Liver (tissue), 9 donors: ENCODE data around the gene CHRNA4. TPM values are rescaled to one million over a fixed set of nuclear protein-coding genes. Genes with fewer than 3 reads are reported as not detected.

Source experiments
- DNase-seq: peaks from one replicate; pipeline ENCODE4 v3.0.0-alpha.2; 2017; ENCODE audit warnings: low spot score
- H3K27ac ChIP-seq, 2 donors: one replicate each; pipeline ENCODE4 v1.7.0; 2013; ENCODE audit warnings: inconsistent platforms in 2 of 2, low read length in 2 of 2, control low read depth in 1 of 2, low read depth in 1 of 2, mild to moderate bottlenecking in 1 of 2
- H3K27me3 ChIP-seq, 4 donors: one replicate each; pipeline versions ENCODE4 v1.6.1 to v1.7.0; 2013; ENCODE audit warnings: low read length in 3 of 4, inconsistent platforms in 1 of 4, mild to moderate bottlenecking in 1 of 4, moderate library complexity in 1 of 4; ENCODE audit not compliant: control insufficient read depth in 4 of 4, insufficient read depth in 4 of 4
- H3K36me3 ChIP-seq, 4 donors: one replicate each; pipeline versions ENCODE4 v1.6.1 to v1.7.0; 2013; ENCODE audit warnings: low read length in 3 of 4, mild to moderate bottlenecking in 3 of 4, low read depth in 1 of 4, moderate library complexity in 1 of 4; ENCODE audit not compliant: control insufficient read depth in 4 of 4, insufficient read depth in 3 of 4
- H3K4me1 ChIP-seq, 4 donors: one replicate each; pipeline versions ENCODE4 v1.6.1 to v1.7.0; 2013; ENCODE audit warnings: low read length in 3 of 4, mild to moderate bottlenecking in 3 of 4, moderate library complexity in 1 of 4; ENCODE audit not compliant: control insufficient read depth in 4 of 4, insufficient read depth in 4 of 4
- H3K4me3 ChIP-seq, 3 donors: one replicate each; pipeline versions ENCODE4 v1.6.1 to v1.7.0; 2013; ENCODE audit warnings: low read length in 3 of 3, control low read depth in 1 of 3, low read depth in 1 of 3, mild to moderate bottlenecking in 1 of 3
- H3K9ac ChIP-seq, 2 donors: one replicate each; pipeline ENCODE4 v1.7.0; 2013; ENCODE audit warnings: low read length in 2 of 2, mild to moderate bottlenecking in 2 of 2, moderate library complexity in 2 of 2, control low read depth in 1 of 2, low read depth in 1 of 2
- H3K9me3 ChIP-seq, 4 donors: one replicate each; pipeline versions ENCODE4 v1.6.1 to v1.7.0; 2013; ENCODE audit warnings: low read length in 3 of 4; ENCODE audit not compliant: control insufficient read depth in 4 of 4
- FOXA2 ChIP-seq: IDR thresholded peaks from 2 replicates; pipeline ENCODE4 v1.6.1; 2016; ENCODE audit warnings: antibody characterized with exemption
- GABPA ChIP-seq, 2 donors: IDR thresholded peaks in 1 of 2; conservative IDR thresholded peaks in 1 of 2; 2 replicates each; pipeline ENCODE4 v1.6.1; 2016; ENCODE audit warnings: antibody characterized with exemption in 2 of 2, mild to moderate bottlenecking in 1 of 2, moderate library complexity in 1 of 2
- HNF4G ChIP-seq: IDR thresholded peaks from 2 replicates; pipeline ENCODE4 v1.6.1; 2016; ENCODE audit warnings: antibody characterized with exemption
- JUND ChIP-seq, 2 donors: IDR thresholded peaks; 2 replicates each; pipeline ENCODE4 v1.6.1; 2016; ENCODE audit warnings: antibody characterized with exemption in 2 of 2
- RAD21 ChIP-seq, 2 donors: IDR thresholded peaks; 2 replicates each; pipeline ENCODE4 v1.6.1; 2016; ENCODE audit warnings: antibody characterized with exemption in 2 of 2, mild to moderate bottlenecking in 2 of 2
- SP1 ChIP-seq: IDR thresholded peaks from 2 replicates; pipeline ENCODE4 v1.6.1; 2018; ENCODE audit warnings: antibody characterized with exemption, mild to moderate bottlenecking
- TAF1 ChIP-seq: conservative IDR thresholded peaks from 2 replicates; pipeline ENCODE4 v1.6.1; 2016; ENCODE audit warnings: antibody characterized with exemption, mild to moderate bottlenecking
- ZBTB33 ChIP-seq: IDR thresholded peaks from 2 replicates; pipeline ENCODE4 v1.6.1; 2016; ENCODE audit warnings: antibody characterized with exemption
- WGBS: extraction: QIAGEN DNeasy Blood & Tissue Kit; methylation state at CpG from one replicate; pipeline ENCODE4 v1.1.7; 2013; 5-methylcytosine and 5-hydroxymethylcytosine counted together
- polyA plus RNA-seq, 2 donors: library from polyadenylated mRNA; stranded (reverse) in 1 of 2; unstranded in 1 of 2; fragments of 200-250 nt in 1 of 2; fragments of >200 nt in 1 of 2; fragmentation: Nextera tagmentation in 1 of 2; extraction: Ambion mirVana in 1 of 2; gene quantifications; one replicate each; pipeline versions ENCODE4 v1.2.1 to v1.2.3, GENCODE V29; 2013 to 2015
- total RNA-seq, 2 donors: library from RNA; depleted of rRNA; stranded (reverse); fragments of >200 nt; gene quantifications; one replicate each; pipeline ENCODE4 v1.2.3, GENCODE V29; 2014
- TF ChIP-seq, protein P1 (sequence below): IDR thresholded peaks from 2 replicates; pipeline ENCODE4 v1.6.1; 2016; ENCODE audit warnings: antibody characterized with exemption
- TF ChIP-seq, protein P2 (sequence below): fragments of 150-350 bp; IDR thresholded peaks from 2 replicates; pipeline ENCODE4 v1.5.1; 2017; ENCODE audit warnings: improper control_type of control experiment, low read depth, low read length; ENCODE audit not compliant: missing input control
- donor health status: healthy.
- donor health status: healthy.
- donor health status: healthy.
- donor health status: healthy.
- donor health status: healthy.

The CHRNA4 gene
- total and polyA plus RNA-seq, 4 donors, result 3.2 to 23.3 (median 6.4) TPM; not detected in 1

DNA sequence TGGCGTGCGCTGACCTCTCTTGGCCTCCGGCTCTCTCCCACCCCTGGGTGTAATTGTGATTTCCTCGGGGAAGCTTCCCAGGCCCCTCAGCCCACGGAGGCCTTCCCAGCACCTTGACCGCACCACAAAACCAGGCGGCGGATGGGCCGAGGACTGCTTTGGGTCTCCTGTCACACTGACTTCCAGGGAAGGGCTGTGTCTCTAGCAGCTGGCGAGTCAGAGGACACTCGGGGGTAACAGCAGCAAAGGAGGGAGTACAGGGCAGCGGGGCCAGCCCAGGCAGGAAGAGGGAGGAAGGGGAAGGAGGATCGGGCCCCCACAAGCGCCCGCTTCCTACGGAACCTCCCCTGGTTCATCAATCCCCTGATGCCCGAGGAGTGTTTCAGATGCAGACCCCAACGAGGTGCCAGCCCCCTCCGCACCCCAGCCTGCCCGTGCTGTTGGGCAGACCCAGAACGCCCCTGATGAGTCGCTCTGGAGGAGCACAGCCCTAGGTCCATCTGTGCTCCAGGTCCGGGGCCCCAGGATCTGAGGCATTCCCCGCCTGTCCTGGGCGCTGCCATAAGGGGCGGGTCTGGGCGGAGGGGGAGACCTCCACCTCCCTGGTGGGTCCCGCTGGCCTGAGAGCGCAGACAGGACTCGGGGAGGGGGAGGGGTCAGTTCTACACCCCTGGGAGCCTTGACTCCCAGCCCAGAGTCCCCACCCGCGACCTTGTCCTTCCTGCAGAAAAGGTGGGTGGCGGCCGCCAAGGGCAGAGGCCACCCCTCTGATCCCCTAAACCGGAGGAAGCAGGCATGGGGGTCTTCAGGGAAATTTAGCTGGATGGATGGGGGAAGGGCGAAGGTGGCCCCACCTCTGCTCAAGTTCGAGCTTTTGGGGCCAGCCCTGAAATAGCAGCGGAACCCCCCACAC lies 956 bp downstream of the CHRNA4 start:
- no peaks in the 10 kb centered on the region for H3K27me3 ChIP-seq
- H3K4me3 ChIP-seq, result no peak overlapping the region
- H3K36me3 ChIP-seq, result peaks cover 0 to 3% (median 0%) of the 10 kb centered on the region in 4 donors
- TF ChIP-seq SP1 (no peak), ZBTB33 (no peak), GABPA (IDR thresholded peaks at IDR 0.05 in 1 of 2, conservative IDR thresholded peaks at IDR 0.05 in 1 of 2) (no peak)
- TF ChIP-seq, protein P1, sequence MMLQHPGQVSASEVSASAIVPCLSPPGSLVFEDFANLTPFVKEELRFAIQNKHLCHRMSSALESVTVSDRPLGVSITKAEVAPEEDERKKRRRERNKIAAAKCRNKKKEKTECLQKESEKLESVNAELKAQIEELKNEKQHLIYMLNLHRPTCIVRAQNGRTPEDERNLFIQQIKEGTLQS, result no peak
- peaks cover 15 to 77% (median 53%) of the 10 kb centered on the region in 4 donors for H3K4me1 ChIP-seq
- no peaks in the 10 kb centered on the region for H3K9me3 ChIP-seq
- H3K9ac ChIP-seq, result no peak overlapping the region
- H3K27ac ChIP-seq, result no peak overlapping the region
- no peak for DNase-seq
- 46% methylated on average over 38 of the region's 38 CpGs for WGBS

- Histone ChIP-seq H3K27ac (no peak overlapping the region), H3K27me3 (no peaks in the 10 kb centered on the region), H3K4me1 (peaks cover 15 to 68% (median 47%) of the 10 kb centered on the region in 4 donors), H3K36me3 (peaks cover 0 to 4% (median 0%) of the 10 kb centered on the region in 4 donors), H3K4me3 (no peak overlapping the region), H3K9ac (no peak overlapping the region), H3K9me3 (no peaks in the 10 kb centered on the region)
- no peak for DNase-seq
- TF ChIP-seq FOXA2 (no peak), JUND (IDR thresholded peaks at IDR 0.05) (no peak), HNF4G (no peak), GABPA (IDR thresholded peaks at IDR 0.05 in 1 of 2, conservative IDR thresholded peaks at IDR 0.05 in 1 of 2) (no peak), ZBTB33 (no peak), TAF1 (no peak), RAD21 (IDR thresholded peaks at IDR 0.05) (no peak)
- TF ChIP-seq, protein P1, result no peak
- TF ChIP-seq, protein P2, sequence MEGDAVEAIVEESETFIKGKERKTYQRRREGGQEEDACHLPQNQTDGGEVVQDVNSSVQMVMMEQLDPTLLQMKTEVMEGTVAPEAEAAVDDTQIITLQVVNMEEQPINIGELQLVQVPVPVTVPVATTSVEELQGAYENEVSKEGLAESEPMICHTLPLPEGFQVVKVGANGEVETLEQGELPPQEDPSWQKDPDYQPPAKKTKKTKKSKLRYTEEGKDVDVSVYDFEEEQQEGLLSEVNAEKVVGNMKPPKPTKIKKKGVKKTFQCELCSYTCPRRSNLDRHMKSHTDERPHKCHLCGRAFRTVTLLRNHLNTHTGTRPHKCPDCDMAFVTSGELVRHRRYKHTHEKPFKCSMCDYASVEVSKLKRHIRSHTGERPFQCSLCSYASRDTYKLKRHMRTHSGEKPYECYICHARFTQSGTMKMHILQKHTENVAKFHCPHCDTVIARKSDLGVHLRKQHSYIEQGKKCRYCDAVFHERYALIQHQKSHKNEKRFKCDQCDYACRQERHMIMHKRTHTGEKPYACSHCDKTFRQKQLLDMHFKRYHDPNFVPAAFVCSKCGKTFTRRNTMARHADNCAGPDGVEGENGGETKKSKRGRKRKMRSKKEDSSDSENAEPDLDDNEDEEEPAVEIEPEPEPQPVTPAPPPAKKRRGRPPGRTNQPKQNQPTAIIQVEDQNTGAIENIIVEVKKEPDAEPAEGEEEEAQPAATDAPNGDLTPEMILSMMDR, result no peak
- WGBS, result 87% methylated on average over 42 of the region's 42 CpGs
These were observed 1.8 kb downstream of the CHRNA4 start for GRCh38 chr20:63359164-63359934.
